Activated T-cell treated with anti-CD3 and anti-CD28 coated beads, Interleukin-2, amount 50 U/mL, for 24 hours (primary cell): ENCODE data around the gene ATP9A.
"Not testable (repeated sequence)": the region's sequence is repeated elsewhere in the genome, so short reads cannot be mapped to it uniquely, and the experiment has no call there.

Source experiments
- DNase-seq: peaks from one replicate; pipeline ENCODE4 v3.0.0-alpha.2; 2020
- H3K27ac Mint-ChIP-seq: 2 replicates; pipeline ENCODE4 v1.8.0; 2020; ENCODE audit warnings: mild to moderate bottlenecking, mixed read lengths
- H3K27me3 Mint-ChIP-seq: 2 replicates; pipeline ENCODE4 v1.8.0; 2020; ENCODE audit warnings: mixed read lengths
- H3K36me3 Mint-ChIP-seq: 2 replicates; pipeline ENCODE4 v1.8.0; 2020; ENCODE audit warnings: low read depth, mixed read lengths
- H3K4me1 Mint-ChIP-seq: 2 replicates; pipeline ENCODE4 v1.8.0; 2020; ENCODE audit warnings: low read depth, mixed read lengths
- H3K4me3 Mint-ChIP-seq: 2 replicates; pipeline ENCODE4 v1.8.0; 2020; ENCODE audit warnings: mild to moderate bottlenecking, moderate library complexity, mixed read lengths
- H3K9me3 Mint-ChIP-seq: 2 replicates; pipeline ENCODE4 v1.8.0; 2020; ENCODE audit warnings: mixed read lengths

ATP9A gene

GRCh38 chr20:51750037-51750769, 18.0 kb downstream of the ATP9A start:
- H3K4me1 Mint-ChIP-seq = peaks cover 4% of the 10 kb centered on the region
- H3K27ac Mint-ChIP-seq = no peak overlapping the region
- DNase-seq = peak; percentile 46
- no peak overlapping the region for H3K4me3 Mint-ChIP-seq
- H3K27me3 Mint-ChIP-seq = peaks cover 4% of the 10 kb centered on the region
- H3K9me3 Mint-ChIP-seq = no peaks in the 10 kb centered on the region
- H3K36me3 Mint-ChIP-seq = no peaks in the 10 kb centered on the region

GRCh38 chr20:51749674-51750036, 18.5 kb downstream of the ATP9A start:
- H3K9me3 Mint-ChIP-seq = no peaks in the 10 kb centered on the region
- H3K4me1 Mint-ChIP-seq = peaks cover 4% of the 10 kb centered on the region
- H3K27me3 Mint-ChIP-seq = peaks cover 4% of the 10 kb centered on the region
- no peaks in the 10 kb centered on the region for H3K36me3 Mint-ChIP-seq
- DNase-seq = no peak
- H3K27ac Mint-ChIP-seq = no peak overlapping the region
- H3K4me3 Mint-ChIP-seq = no peak overlapping the region

DNA sequence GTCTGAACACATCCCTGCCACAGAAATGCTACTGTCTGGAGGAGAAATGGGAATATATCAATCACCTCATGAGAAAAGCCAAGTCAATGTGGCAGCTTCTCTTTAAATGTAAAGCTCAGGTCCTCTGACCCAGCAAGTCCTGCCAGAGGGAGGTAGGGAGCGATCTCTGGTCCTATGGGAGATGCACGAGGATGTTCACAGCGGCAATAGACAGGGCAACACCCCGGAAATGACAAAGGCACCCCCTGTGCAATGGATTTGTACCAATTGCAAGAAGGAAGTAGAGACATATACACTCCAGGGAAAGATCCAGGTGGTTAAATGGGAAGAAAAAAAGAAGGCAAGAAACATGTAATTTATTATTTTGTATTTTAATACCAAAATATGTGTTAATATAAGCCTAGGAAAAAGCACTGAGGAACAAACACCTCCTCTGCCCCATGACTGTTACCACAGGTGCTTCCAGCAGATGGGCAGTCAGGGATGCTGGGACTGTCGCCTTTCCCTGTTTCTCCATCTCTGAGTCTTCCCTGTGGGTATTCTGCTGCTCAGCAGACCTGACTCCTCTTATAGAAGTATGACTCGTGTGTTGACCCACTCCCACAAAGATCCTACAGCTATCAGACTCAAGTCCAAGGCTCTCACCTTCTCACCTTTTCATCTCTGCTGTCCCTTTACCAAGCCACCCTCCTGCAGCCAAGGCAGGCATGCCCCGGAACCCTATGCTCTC, 20.8 kb downstream of the ATP9A start:
- peaks cover 4% of the 10 kb centered on the region for H3K27me3 Mint-ChIP-seq
- no peak for DNase-seq
- H3K9me3 Mint-ChIP-seq = no peaks in the 10 kb centered on the region
- H3K4me1 Mint-ChIP-seq = peaks cover 4% of the 10 kb centered on the region
- H3K36me3 Mint-ChIP-seq = no peaks in the 10 kb centered on the region
- no peak overlapping the region for H3K27ac Mint-ChIP-seq
- H3K4me3 Mint-ChIP-seq = no peak overlapping the region

- Mint-ChIP-seq H3K36me3 (no peaks in the 10 kb centered on the region), H3K27me3 (peaks cover 4% of the 10 kb centered on the region), H3K4me3 (no peak overlapping the region), H3K27ac (no peak overlapping the region), H3K4me1 (peaks cover 4% of the 10 kb centered on the region), H3K9me3 (no peaks in the 10 kb centered on the region)
- no peak for DNase-seq
These were observed 22.4 kb downstream of the ATP9A start for GRCh38 chr20:51745804-51746203.

DNA sequence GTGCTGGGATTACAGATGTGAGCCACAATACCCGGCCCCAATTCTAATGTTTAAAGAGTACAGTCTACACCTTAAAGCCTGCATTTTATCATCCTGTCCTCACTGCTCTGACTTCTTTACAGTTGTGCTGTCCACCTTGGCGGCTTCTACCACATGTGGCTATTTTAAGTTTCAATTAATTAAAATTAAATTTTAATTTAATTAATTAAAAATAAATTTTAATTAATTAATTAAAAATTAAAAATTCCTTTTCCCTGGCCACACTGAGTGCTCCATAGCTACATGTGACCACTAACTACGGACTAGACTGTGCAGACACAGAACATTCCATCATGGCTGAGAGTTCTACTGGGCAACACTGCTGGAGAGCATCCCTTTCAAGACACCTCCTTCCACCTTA, 27.4 kb downstream of the ATP9A start:
- Mint-ChIP-seq H3K27ac (no peak overlapping the region), H3K4me3 (no peak overlapping the region), H3K4me1 (no peaks in the 10 kb centered on the region), H3K9me3 (no peaks in the 10 kb centered on the region), H3K36me3 (no peaks in the 10 kb centered on the region), H3K27me3 (peaks cover 3% of the 10 kb centered on the region)
- no peak for DNase-seq

DNA sequence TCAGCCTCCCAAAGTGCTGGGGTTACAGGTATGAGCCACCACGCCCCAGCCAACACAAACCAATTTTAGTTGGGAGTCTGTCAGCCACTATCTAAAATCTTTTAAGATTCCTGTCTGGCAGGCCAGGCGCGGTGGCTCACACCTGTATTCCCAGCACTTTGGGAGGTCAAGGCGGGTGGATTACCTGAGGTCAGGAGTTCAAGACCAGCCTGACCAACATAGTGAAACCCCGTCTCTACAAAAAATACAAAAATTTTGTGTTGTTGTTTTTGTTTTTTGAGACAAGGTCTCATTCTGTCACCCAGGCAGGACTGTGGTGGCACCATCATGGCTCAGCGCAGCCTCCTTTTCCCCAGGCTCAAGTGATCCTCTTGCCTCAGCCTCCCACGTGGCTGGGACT, 27.9 kb downstream of the ATP9A start:
- not testable (repeated sequence) for H3K27ac Mint-ChIP-seq

GRCh38 chr20:51739722-51740249, 28.4 kb downstream of the ATP9A start:
- DNase-seq = no peak
- H3K9me3 Mint-ChIP-seq = no peaks in the 10 kb centered on the region
- no peak overlapping the region for H3K4me3 Mint-ChIP-seq
- no peaks in the 10 kb centered on the region for H3K4me1 Mint-ChIP-seq
- no peak overlapping the region for H3K27ac Mint-ChIP-seq
- no peaks in the 10 kb centered on the region for H3K36me3 Mint-ChIP-seq
- no peaks in the 10 kb centered on the region for H3K27me3 Mint-ChIP-seq

More for the DNA sequence above, 27.9 kb downstream of the ATP9A start:
- not testable (repeated sequence) for H3K9me3 Mint-ChIP-seq, H3K4me1 Mint-ChIP-seq, H3K27me3 Mint-ChIP-seq, DNase-seq, H3K36me3 Mint-ChIP-seq, H3K4me3 Mint-ChIP-seq

- H3K27ac Mint-ChIP-seq = no peak overlapping the region
- no peaks in the 10 kb centered on the region for H3K27me3 Mint-ChIP-seq
- no peaks in the 10 kb centered on the region for H3K4me1 Mint-ChIP-seq
- no peaks in the 10 kb centered on the region for H3K36me3 Mint-ChIP-seq
- DNase-seq = no peak
- H3K4me3 Mint-ChIP-seq = no peak overlapping the region
- H3K9me3 Mint-ChIP-seq = no peaks in the 10 kb centered on the region
These were observed 29.2 kb downstream of the ATP9A start for GRCh38 chr20:51738877-51739447.

- H3K27ac Mint-ChIP-seq, H3K4me1 Mint-ChIP-seq, H3K36me3 Mint-ChIP-seq, H3K9me3 Mint-ChIP-seq, H3K27me3 Mint-ChIP-seq, DNase-seq, H3K4me3 Mint-ChIP-seq: not testable (repeated sequence)
These were observed 29.9 kb downstream of the ATP9A start for GRCh38 chr20:51738261-51738660.

DNA sequence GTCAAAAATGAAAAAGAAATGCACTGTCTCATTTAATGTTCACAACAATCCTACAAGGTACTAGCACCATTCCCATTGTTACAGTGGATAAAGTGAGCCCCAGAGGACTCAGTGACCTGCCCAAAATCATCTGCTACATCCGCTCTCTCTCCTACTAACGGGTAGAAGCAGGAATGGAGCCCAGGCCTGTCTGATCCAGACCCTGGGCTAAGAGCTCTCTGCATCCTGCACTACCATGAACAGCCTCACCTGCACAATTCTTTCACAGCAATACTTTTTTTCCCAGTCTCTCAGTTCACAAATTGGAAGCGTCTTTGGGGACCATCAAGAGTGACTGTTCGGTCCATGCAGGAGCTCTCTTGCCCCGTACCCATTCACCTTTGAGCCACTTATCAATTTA, 31.2 kb downstream of the ATP9A start:
- H3K9me3 Mint-ChIP-seq = no peaks in the 10 kb centered on the region
- no peak overlapping the region for H3K27ac Mint-ChIP-seq
- H3K4me1 Mint-ChIP-seq = peaks cover 6% of the 10 kb centered on the region
- H3K27me3 Mint-ChIP-seq = peaks cover 4% of the 10 kb centered on the region
- DNase-seq = no peak
- H3K36me3 Mint-ChIP-seq = no peaks in the 10 kb centered on the region
- H3K4me3 Mint-ChIP-seq = no peak overlapping the region

- no peak overlapping the region for H3K27ac Mint-ChIP-seq
- H3K4me3 Mint-ChIP-seq = no peak overlapping the region
- H3K36me3 Mint-ChIP-seq = no peaks in the 10 kb centered on the region
- H3K27me3 Mint-ChIP-seq = peaks cover 4% of the 10 kb centered on the region
- H3K4me1 Mint-ChIP-seq = peaks cover 9% of the 10 kb centered on the region
- DNase-seq = no peak
- no peaks in the 10 kb centered on the region for H3K9me3 Mint-ChIP-seq
These were observed 32.2 kb downstream of the ATP9A start for GRCh38 chr20:51735728-51736600.

- no peak overlapping the region for H3K27ac Mint-ChIP-seq
- DNase-seq = no peak
- H3K36me3 Mint-ChIP-seq = no peaks in the 10 kb centered on the region
- H3K4me1 Mint-ChIP-seq = peaks cover 9% of the 10 kb centered on the region
- peaks cover 4% of the 10 kb centered on the region for H3K27me3 Mint-ChIP-seq
- H3K9me3 Mint-ChIP-seq = no peaks in the 10 kb centered on the region
- H3K4me3 Mint-ChIP-seq = no peak overlapping the region
These were observed 33.1 kb downstream of the ATP9A start for GRCh38 chr20:51734876-51735720.

GRCh38 chr20:51733070-51733469, 35.1 kb downstream of the ATP9A start:
- Mint-ChIP-seq H3K27ac (no peak overlapping the region), H3K9me3 (no peaks in the 10 kb centered on the region), H3K4me1 (peaks cover 9% of the 10 kb centered on the region), H3K36me3 (no peaks in the 10 kb centered on the region), H3K4me3 (no peak overlapping the region), H3K27me3 (peaks cover 7% of the 10 kb centered on the region)
- DNase-seq = no peak
